ENCODE measurements around the gene NEK6. TPM values are rescaled to one million over a fixed set of nuclear protein-coding genes. Genes with fewer than 3 reads are reported as not detected.
"Not testable (repeated sequence)": the region's sequence is repeated elsewhere in the genome, so short reads cannot be mapped to it uniquely, and the experiment has no call there.

The NEK6 gene
- polyA plus RNA-seq, 6 donors from 2014 or later: 4.5 to 15.2 (median 8.0) TPM

- DNase-seq: peak; percentile 44
- H3K4me1 Mint-ChIP-seq: peaks cover 43 to 52% (median 44%) of the 10 kb centered on the region in 3 donors
- H3K27ac Mint-ChIP-seq: peak overlapping the region in 5 of 6 donors; percentile 66 to 82 (median 79)
- peaks cover 0 to 6% (median 0%) of the 10 kb centered on the region in 7 donors for H3K9me3 Mint-ChIP-seq
- H3K27me3 Mint-ChIP-seq: no peaks in the 10 kb centered on the region
- no peaks in the 10 kb centered on the region for H3K36me3 Mint-ChIP-seq
- H3K4me3 Mint-ChIP-seq: peak overlapping the region in 5 of 8 donors; percentile 22 to 61 (median 37)
- ATAC-seq (ENCODE audit: low read depth in 2 of 2): peak; percentile 95 to 98
Measured at GRCh38 chr9:124239249-124240073, 18.3 kb upstream of the NEK6 start.

GRCh38 chr9:124242331-124243194, 15.2 kb upstream of the NEK6 start:
- Mint-ChIP-seq H3K27me3 (no peaks in the 10 kb centered on the region), H3K9me3 (no peaks in the 10 kb centered on the region), H3K36me3 (no peaks in the 10 kb centered on the region), H3K27ac (peak overlapping the region in 4 of 6 donors; percentile 29 to 87 (median 48)), H3K4me1 (peaks cover 43 to 52% (median 44%) of the 10 kb centered on the region in 3 donors), H3K4me3 (peak overlapping the region in 7 of 8 donors; percentile 42 to 88 (median 56))
- DNase-seq (no peak), ATAC-seq (ENCODE audit: low read depth in 2 of 2) (peak in 1 of 2 donors; percentile 16)

- not testable (repeated sequence) for H3K36me3 Mint-ChIP-seq; H3K27me3 Mint-ChIP-seq; H3K9me3 Mint-ChIP-seq; H3K4me3 Mint-ChIP-seq; DNase-seq; ATAC-seq (ENCODE audit: low read depth in 2 of 2); H3K27ac Mint-ChIP-seq
- H3K4me1 Mint-ChIP-seq: peaks cover 8 to 16% (median 11%) of the 10 kb centered on the region in 3 donors
Measured at GRCh38 chr9:124247393-124247792, 10.4 kb upstream of the NEK6 start.

- Mint-ChIP-seq H3K27ac (no peak overlapping the region), H3K4me1 (peaks cover 1 to 9% (median 4%) of the 10 kb centered on the region in 3 donors)
- no peak for ATAC-seq (ENCODE audit: low read depth in 2 of 2)
Measured at GRCh38 chr9:124248066-124248465, 9.7 kb upstream of the NEK6 start.

GRCh38 chr9:124248960-124249359, 8.8 kb upstream of the NEK6 start:
- Mint-ChIP-seq H3K4me1 (peaks cover 2 to 7% (median 2%) of the 10 kb centered on the region in 3 donors), H3K4me3 (peak overlapping the region in 1 of 8 donors; percentile 37), H3K9me3 (no peaks in the 10 kb centered on the region), H3K36me3 (no peaks in the 10 kb centered on the region), H3K27ac (peak overlapping the region in 1 of 6 donors; percentile 28), H3K27me3 (no peaks in the 10 kb centered on the region)
- ATAC-seq (ENCODE audit: low read depth in 2 of 2) (no peak), DNase-seq (no peak)

More at GRCh38 chr9:124248066-124248465, 9.7 kb upstream of the NEK6 start:
- Mint-ChIP-seq H3K36me3 (no peaks in the 10 kb centered on the region), H3K9me3 (no peaks in the 10 kb centered on the region), H3K27me3 (no peaks in the 10 kb centered on the region), H3K4me3 (no peak overlapping the region)
- no peak for DNase-seq

- Mint-ChIP-seq H3K36me3 (no peaks in the 10 kb centered on the region), H3K27ac (peak overlapping the region in 1 of 6 donors; percentile 20), H3K9me3 (no peaks in the 10 kb centered on the region), H3K4me1 (peaks cover 14 to 19% (median 17%) of the 10 kb centered on the region in 3 donors), H3K27me3 (no peaks in the 10 kb centered on the region), H3K4me3 (no peak overlapping the region)
- no peak for DNase-seq
- ATAC-seq (ENCODE audit: low read depth in 2 of 2): no peak
Measured at GRCh38 chr9:124251204-124251603, 6.5 kb upstream of the NEK6 start.

GRCh38 chr9:124251605-124252378, 6.0 kb upstream of the NEK6 start:
- H3K27ac Mint-ChIP-seq: no peak overlapping the region
- peaks cover 18 to 25% (median 23%) of the 10 kb centered on the region in 3 donors for H3K4me1 Mint-ChIP-seq
- H3K9me3 Mint-ChIP-seq: no peaks in the 10 kb centered on the region
- H3K27me3 Mint-ChIP-seq: no peaks in the 10 kb centered on the region
- DNase-seq (no peak), ATAC-seq (ENCODE audit: low read depth in 2 of 2) (no peak)
- peak overlapping the region in 1 of 8 donors; percentile 42 for H3K4me3 Mint-ChIP-seq
- H3K36me3 Mint-ChIP-seq: no peaks in the 10 kb centered on the region

GRCh38 chr9:124252878-124253277, 4.9 kb upstream of the NEK6 start:
- not testable (repeated sequence) for H3K9me3 Mint-ChIP-seq; DNase-seq; ATAC-seq (ENCODE audit: low read depth in 2 of 2); H3K36me3 Mint-ChIP-seq; H3K27me3 Mint-ChIP-seq; H3K27ac Mint-ChIP-seq
- Mint-ChIP-seq H3K4me3 (peak overlapping the region in 1 of 8 donors; percentile 1), H3K4me1 (peaks cover 26 to 33% (median 32%) of the 10 kb centered on the region in 3 donors)

GRCh38 chr9:124254261-124254682, 3.5 kb upstream of the NEK6 start:
- Mint-ChIP-seq H3K27ac (peak overlapping the region in 3 of 6 donors; percentile 15 to 72 (median 57)), H3K36me3 (no peaks in the 10 kb centered on the region)
- no peak for DNase-seq

GRCh38 chr9:124255222-124255621, 2.5 kb upstream of the NEK6 start:
- H3K9me3 Mint-ChIP-seq: no peaks in the 10 kb centered on the region
- H3K27me3 Mint-ChIP-seq: no peaks in the 10 kb centered on the region
- H3K4me1 Mint-ChIP-seq: peaks cover 45 to 53% (median 53%) of the 10 kb centered on the region in 3 donors
- H3K36me3 Mint-ChIP-seq: no peaks in the 10 kb centered on the region
- peak overlapping the region in 2 of 8 donors; percentile 66 to 78 for H3K4me3 Mint-ChIP-seq
- DNase-seq (no peak), ATAC-seq (ENCODE audit: low read depth in 2 of 2) (no peak)
- peak overlapping the region in 3 of 6 donors; percentile 43 to 84 (median 78) for H3K27ac Mint-ChIP-seq

More at GRCh38 chr9:124254261-124254682, 3.5 kb upstream of the NEK6 start:
- Mint-ChIP-seq H3K4me1 (peaks cover 38 to 44% (median 44%) of the 10 kb centered on the region in 3 donors), H3K4me3 (peak overlapping the region in 6 of 8 donors; percentile 2 to 78 (median 12)), H3K9me3 (no peaks in the 10 kb centered on the region), H3K27me3 (no peaks in the 10 kb centered on the region)
- ATAC-seq (ENCODE audit: low read depth in 2 of 2): no peak

- no peak for ATAC-seq (ENCODE audit: low read depth in 2 of 2)
- Mint-ChIP-seq H3K4me3 (peak overlapping the region; percentile 90 to 96 (median 95)), H3K27ac (peak overlapping the region in 5 of 6 donors; percentile 60 to 94 (median 93)), H3K36me3 (no peaks in the 10 kb centered on the region), H3K9me3 (no peaks in the 10 kb centered on the region), H3K27me3 (no peaks in the 10 kb centered on the region), H3K4me1 (peaks cover 57 to 67% (median 66%) of the 10 kb centered on the region in 3 donors)
- DNase-seq: no peak
Measured at GRCh38 chr9:124256517-124257069, 1.2 kb upstream of the NEK6 start.

GRCh38 chr9:124257070-124257843, 492 bp upstream of the NEK6 start:
- no peaks in the 10 kb centered on the region for H3K27me3 Mint-ChIP-seq
- ATAC-seq (ENCODE audit: low read depth in 2 of 2): peak; percentile 4 to 8
- H3K9me3 Mint-ChIP-seq: no peaks in the 10 kb centered on the region
- H3K4me1 Mint-ChIP-seq: peaks cover 61 to 74% (median 73%) of the 10 kb centered on the region in 3 donors
- H3K4me3 Mint-ChIP-seq: peak overlapping the region; percentile 90 to 96 (median 95)
- no peaks in the 10 kb centered on the region for H3K36me3 Mint-ChIP-seq
- DNase-seq: no peak
- H3K27ac Mint-ChIP-seq: peak overlapping the region; percentile 86 to 96 (median 94)
